Neural cell (in vitro differentiated cells): ENCODE data around the gene CACNA1C. TPM values are rescaled to one million over a fixed set of nuclear protein-coding genes. Genes with fewer than 3 reads are reported as not detected.

Experiments
- H2AFZ ChIP-seq: fragments of 200-600, 300-800 bp; sonication (generic), shearing (Covaris generic); 2 replicates; pipeline ENCODE4 v1.6.0; 2014; ENCODE audit warnings: low read depth, mild to moderate bottlenecking, antibody characterized with exemption, low read length, moderate library complexity
- H3F3A ChIP-seq: fragments of 200-600 bp; shearing (Covaris generic); 2 replicates; pipeline ENCODE4 v1.6.1; 2016; ENCODE audit warnings: mild to moderate bottlenecking, moderate library complexity, mixed read lengths, antibody characterized with exemption, low read length; ENCODE audit not compliant: insufficient read depth, poor library complexity, severe bottlenecking
- H3K27ac ChIP-seq: fragments of 200-600, 300-800 bp; sonication (generic), shearing (Covaris generic); 2 replicates; pipeline ENCODE4 v1.5.1; 2014; ENCODE audit warnings: mild to moderate bottlenecking, low read length, moderate library complexity
- H3K27me3 ChIP-seq: fragments of 300-800, 200-600 bp; sonication (generic), shearing (Covaris generic); 2 replicates; pipeline ENCODE4 v1.6.0; 2014; ENCODE audit warnings: mild to moderate bottlenecking, low read depth, low read length, moderate library complexity; ENCODE audit not compliant: insufficient read depth
- H3K36me3 ChIP-seq: fragments of 300-800, 200-600 bp; sonication (generic), shearing (Covaris generic); 2 replicates; pipeline ENCODE4 v1.5.1; 2014; ENCODE audit warnings: mild to moderate bottlenecking, antibody characterized with exemption, low read length, moderate library complexity; ENCODE audit not compliant: insufficient read depth
- H3K4me2 ChIP-seq: fragments of 300-800, 200-600 bp; sonication (generic), shearing (Covaris generic); 2 replicates; pipeline ENCODE4 v1.6.0; 2014; ENCODE audit warnings: mild to moderate bottlenecking, low read length
- H3K4me3 ChIP-seq: fragments of 300-800, 200-600 bp; sonication (generic), shearing (Covaris generic); 2 replicates; pipeline ENCODE4 v1.5.1; 2014; ENCODE audit warnings: mild to moderate bottlenecking, low read length, moderate library complexity
- H3K79me2 ChIP-seq: fragments of 200-600 bp; shearing (Covaris generic); replicated peaks from 2 replicates; pipeline ENCODE4 v1.6.0; 2014; ENCODE audit warnings: mild to moderate bottlenecking, low read length, moderate library complexity; ENCODE audit not compliant: insufficient read depth
- H3K9ac ChIP-seq: fragments of 300-800, 200-600 bp; sonication (generic), shearing (Covaris generic); 2 replicates; pipeline ENCODE4 v1.6.1; 2016; ENCODE audit warnings: mild to moderate bottlenecking, low read length, mixed read lengths
- H3K9me2 ChIP-seq: fragments of 200-600 bp; shearing (Covaris generic); 2 replicates; pipeline ENCODE4 v1.6.1; 2016; ENCODE audit warnings: mild to moderate bottlenecking, low read length, mixed read lengths; ENCODE audit not compliant: insufficient read depth
- H3K9me3 ChIP-seq: fragments of 200-600, 300-800 bp; sonication (generic), shearing (Covaris generic); 2 replicates; pipeline ENCODE4 v1.6.1; 2016; ENCODE audit warnings: mild to moderate bottlenecking, mixed run types, low read length, moderate library complexity, mixed read lengths
- H4K20me1 ChIP-seq: fragments of 200-600 bp; shearing (Covaris generic); 2 replicates; pipeline ENCODE4 v1.6.1; 2016; ENCODE audit warnings: mild to moderate bottlenecking, mixed run types; ENCODE audit not compliant: insufficient read depth
- EP300 ChIP-seq: fragments of 450-650 bp; conservative IDR thresholded peaks from 2 replicates; pipeline ENCODE4 v1.6.1; 2014; ENCODE audit warnings: antibody characterized with exemption, mild to moderate bottlenecking, moderate library complexity; ENCODE audit not compliant: poor library complexity, severe bottlenecking
- EZH2 ChIP-seq: fragments of 200-600, 300-800 bp; shearing (Covaris generic), sonication (generic); IDR thresholded peaks from 2 replicates; pipeline ENCODE4 v1.6.1; 2014; ENCODE audit warnings: antibody characterized with exemption, low read length, borderline replicate concordance, mild to moderate bottlenecking; ENCODE audit not compliant: insufficient read depth, poor library complexity, severe bottlenecking
- MXI1 ChIP-seq: fragments of 450-650 bp; conservative IDR thresholded peaks from 2 replicates; pipeline ENCODE4 v1.6.1; 2014; ENCODE audit warnings: antibody characterized with exemption, mild to moderate bottlenecking; ENCODE audit not compliant: poor library complexity, severe bottlenecking
- POLR2AphosphoS5 ChIP-seq: IDR thresholded peaks from 2 replicates; pipeline ENCODE4 v1.6.1; 2012
- RAD21 ChIP-seq: fragments of 450-650 bp; conservative IDR thresholded peaks from 2 replicates; pipeline ENCODE4 v1.6.1; 2014; ENCODE audit warnings: antibody characterized with exemption, mild to moderate bottlenecking, moderate library complexity
- SMC3 ChIP-seq: fragments of 450-650 bp; conservative IDR thresholded peaks from 2 replicates; pipeline ENCODE4 v1.6.1; 2014; ENCODE audit warnings: antibody characterized with exemption, mild to moderate bottlenecking, moderate library complexity; ENCODE audit not compliant: poor library complexity
- TAF1 ChIP-seq: IDR thresholded peaks from 2 replicates; pipeline ENCODE4 v1.6.1; 2012; ENCODE audit warnings: low read depth
- polyA plus RNA-seq: library from polyadenylated mRNA; depleted of rRNA; stranded (reverse); fragments of >200 nt; gene quantifications from 2 replicates; pipeline ENCODE4 v1.2.3, GENCODE V29; 2014
- TF ChIP-seq, protein P1 (sequence below): fragments of 450-650 bp; IDR thresholded peaks from 2 replicates; pipeline ENCODE4 v1.5.1; 2014; ENCODE audit warnings: antibody characterized with exemption, mild to moderate bottlenecking, moderate library complexity; ENCODE audit not compliant: poor library complexity, severe bottlenecking
- TF ChIP-seq, protein P2 (sequence below): IDR thresholded peaks from 2 replicates; pipeline ENCODE4 v1.6.1; 2012; ENCODE audit warnings: borderline replicate concordance

CACNA1C gene
- polyA plus RNA-seq, 1 donor from 2014 or later, result 9.7 TPM

DNA sequence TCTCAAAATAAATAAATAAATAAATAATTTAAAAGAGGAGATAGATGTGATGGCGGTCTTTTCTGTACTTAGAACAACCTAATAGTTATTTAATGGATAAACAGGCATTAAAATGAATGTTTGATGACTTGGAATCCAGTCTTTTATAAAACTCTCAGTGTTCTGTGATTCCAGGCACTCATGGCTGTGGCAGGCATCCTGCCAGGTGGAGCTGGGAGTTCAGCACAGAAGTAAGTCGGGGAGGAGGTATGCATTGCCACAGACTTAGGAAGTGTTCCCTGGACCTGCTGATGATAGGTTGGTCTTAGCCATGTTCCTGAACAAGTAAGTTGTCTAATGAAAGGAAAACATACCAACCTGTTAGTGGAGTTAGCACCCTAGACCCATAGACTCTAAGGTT is 126.3 kb downstream of the CACNA1C start:
- TF ChIP-seq, protein P1, sequence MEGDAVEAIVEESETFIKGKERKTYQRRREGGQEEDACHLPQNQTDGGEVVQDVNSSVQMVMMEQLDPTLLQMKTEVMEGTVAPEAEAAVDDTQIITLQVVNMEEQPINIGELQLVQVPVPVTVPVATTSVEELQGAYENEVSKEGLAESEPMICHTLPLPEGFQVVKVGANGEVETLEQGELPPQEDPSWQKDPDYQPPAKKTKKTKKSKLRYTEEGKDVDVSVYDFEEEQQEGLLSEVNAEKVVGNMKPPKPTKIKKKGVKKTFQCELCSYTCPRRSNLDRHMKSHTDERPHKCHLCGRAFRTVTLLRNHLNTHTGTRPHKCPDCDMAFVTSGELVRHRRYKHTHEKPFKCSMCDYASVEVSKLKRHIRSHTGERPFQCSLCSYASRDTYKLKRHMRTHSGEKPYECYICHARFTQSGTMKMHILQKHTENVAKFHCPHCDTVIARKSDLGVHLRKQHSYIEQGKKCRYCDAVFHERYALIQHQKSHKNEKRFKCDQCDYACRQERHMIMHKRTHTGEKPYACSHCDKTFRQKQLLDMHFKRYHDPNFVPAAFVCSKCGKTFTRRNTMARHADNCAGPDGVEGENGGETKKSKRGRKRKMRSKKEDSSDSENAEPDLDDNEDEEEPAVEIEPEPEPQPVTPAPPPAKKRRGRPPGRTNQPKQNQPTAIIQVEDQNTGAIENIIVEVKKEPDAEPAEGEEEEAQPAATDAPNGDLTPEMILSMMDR, result no peak
- TF ChIP-seq POLR2AphosphoS5 (no peak), TAF1 (no peak), SMC3 (no peak), RAD21 (no peak), EZH2 (no peak), MXI1 (no peak), EP300 (no peak)
- TF ChIP-seq, protein P2, sequence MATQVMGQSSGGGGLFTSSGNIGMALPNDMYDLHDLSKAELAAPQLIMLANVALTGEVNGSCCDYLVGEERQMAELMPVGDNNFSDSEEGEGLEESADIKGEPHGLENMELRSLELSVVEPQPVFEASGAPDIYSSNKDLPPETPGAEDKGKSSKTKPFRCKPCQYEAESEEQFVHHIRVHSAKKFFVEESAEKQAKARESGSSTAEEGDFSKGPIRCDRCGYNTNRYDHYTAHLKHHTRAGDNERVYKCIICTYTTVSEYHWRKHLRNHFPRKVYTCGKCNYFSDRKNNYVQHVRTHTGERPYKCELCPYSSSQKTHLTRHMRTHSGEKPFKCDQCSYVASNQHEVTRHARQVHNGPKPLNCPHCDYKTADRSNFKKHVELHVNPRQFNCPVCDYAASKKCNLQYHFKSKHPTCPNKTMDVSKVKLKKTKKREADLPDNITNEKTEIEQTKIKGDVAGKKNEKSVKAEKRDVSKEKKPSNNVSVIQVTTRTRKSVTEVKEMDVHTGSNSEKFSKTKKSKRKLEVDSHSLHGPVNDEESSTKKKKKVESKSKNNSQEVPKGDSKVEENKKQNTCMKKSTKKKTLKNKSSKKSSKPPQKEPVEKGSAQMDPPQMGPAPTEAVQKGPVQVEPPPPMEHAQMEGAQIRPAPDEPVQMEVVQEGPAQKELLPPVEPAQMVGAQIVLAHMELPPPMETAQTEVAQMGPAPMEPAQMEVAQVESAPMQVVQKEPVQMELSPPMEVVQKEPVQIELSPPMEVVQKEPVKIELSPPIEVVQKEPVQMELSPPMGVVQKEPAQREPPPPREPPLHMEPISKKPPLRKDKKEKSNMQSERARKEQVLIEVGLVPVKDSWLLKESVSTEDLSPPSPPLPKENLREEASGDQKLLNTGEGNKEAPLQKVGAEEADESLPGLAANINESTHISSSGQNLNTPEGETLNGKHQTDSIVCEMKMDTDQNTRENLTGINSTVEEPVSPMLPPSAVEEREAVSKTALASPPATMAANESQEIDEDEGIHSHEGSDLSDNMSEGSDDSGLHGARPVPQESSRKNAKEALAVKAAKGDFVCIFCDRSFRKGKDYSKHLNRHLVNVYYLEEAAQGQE, result no peak
- Histone ChIP-seq H3K9me3 (no peaks in the 10 kb centered on the region), H3K4me2 (no peak overlapping the region), H3K36me3 (no peaks in the 10 kb centered on the region), H3F3A (no peaks in the 10 kb centered on the region), H3K9ac (no peak overlapping the region), H3K27me3 (no peaks in the 10 kb centered on the region), H2AFZ (no peak overlapping the region), H3K9me2 (no peaks in the 10 kb centered on the region), H3K27ac (no peak overlapping the region), H4K20me1 (no peaks in the 10 kb centered on the region), H3K4me3 (no peak overlapping the region), H3K79me2 (no peaks in the 10 kb centered on the region)

DNA sequence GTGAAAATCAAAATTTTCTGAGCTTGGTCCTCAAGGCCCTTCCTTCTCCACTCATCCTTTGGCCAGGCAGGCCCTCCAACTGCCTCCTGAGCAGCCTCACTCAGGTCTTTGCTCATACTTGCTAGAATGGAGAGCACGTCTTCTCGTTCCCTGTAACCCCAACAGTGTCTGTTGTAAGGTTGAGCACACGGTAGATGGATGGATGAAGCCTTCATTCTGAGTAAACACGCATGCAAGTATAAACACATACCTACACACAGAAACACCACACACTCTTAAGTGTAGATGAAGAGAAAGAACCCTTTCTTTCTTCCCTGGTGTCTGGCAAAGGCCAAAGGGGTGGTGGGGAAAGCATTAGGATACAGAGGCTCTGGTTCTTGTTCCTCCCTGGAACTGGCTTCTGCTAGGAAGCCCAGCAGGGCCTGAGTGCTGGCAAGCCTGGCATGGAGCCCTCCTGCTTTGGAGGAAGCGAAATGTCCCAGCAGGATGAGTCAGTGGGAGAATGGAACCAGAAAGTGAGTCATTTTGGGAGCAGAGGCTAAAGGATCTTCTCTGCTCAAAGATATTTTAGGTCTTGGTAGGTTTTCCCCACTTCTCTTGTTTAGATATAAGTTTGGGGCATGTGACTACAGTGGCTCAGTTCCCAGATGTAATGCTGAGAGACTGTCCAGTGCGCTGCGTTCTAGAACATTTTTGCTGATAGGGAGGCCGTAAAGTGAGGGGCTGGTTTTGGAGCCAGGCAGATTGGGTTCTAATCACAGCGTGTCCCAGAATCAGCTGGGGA is 127.4 kb downstream of the CACNA1C start:
- Histone ChIP-seq H3K27ac (no peak overlapping the region), H3K9ac (no peak overlapping the region), H2AFZ (no peak overlapping the region), H3K9me3 (no peaks in the 10 kb centered on the region), H3F3A (no peaks in the 10 kb centered on the region), H3K4me2 (no peak overlapping the region), H3K27me3 (no peaks in the 10 kb centered on the region), H3K79me2 (no peaks in the 10 kb centered on the region), H3K9me2 (no peaks in the 10 kb centered on the region), H4K20me1 (no peaks in the 10 kb centered on the region), H3K36me3 (no peaks in the 10 kb centered on the region), H3K4me3 (no peak overlapping the region)
- TF ChIP-seq RAD21, result no peak
- no peak for TF ChIP-seq POLR2AphosphoS5
- TF ChIP-seq SMC3, result no peak
- no peak for TF ChIP-seq TAF1
- TF ChIP-seq, protein P2, result no peak
- TF ChIP-seq, protein P1, result no peak
- TF ChIP-seq EP300, result no peak
- no peak for TF ChIP-seq EZH2
- TF ChIP-seq MXI1, result no peak
